Measurements from ENCODE around the gene DHX15. TPM values are rescaled to one million over a fixed set of nuclear protein-coding genes. Genes with fewer than 3 reads are reported as not detected.
A peak's percentile ranks its signal among the peaks of the same experiment; 100 is the strongest.

Gene DHX15
- total and polyA plus RNA-seq, 10 of the 15 experiments (the other 5 are each of a cell fraction or from before 2014, with no cell fraction given) = 166 to 269 (median 184) TPM

DNA sequence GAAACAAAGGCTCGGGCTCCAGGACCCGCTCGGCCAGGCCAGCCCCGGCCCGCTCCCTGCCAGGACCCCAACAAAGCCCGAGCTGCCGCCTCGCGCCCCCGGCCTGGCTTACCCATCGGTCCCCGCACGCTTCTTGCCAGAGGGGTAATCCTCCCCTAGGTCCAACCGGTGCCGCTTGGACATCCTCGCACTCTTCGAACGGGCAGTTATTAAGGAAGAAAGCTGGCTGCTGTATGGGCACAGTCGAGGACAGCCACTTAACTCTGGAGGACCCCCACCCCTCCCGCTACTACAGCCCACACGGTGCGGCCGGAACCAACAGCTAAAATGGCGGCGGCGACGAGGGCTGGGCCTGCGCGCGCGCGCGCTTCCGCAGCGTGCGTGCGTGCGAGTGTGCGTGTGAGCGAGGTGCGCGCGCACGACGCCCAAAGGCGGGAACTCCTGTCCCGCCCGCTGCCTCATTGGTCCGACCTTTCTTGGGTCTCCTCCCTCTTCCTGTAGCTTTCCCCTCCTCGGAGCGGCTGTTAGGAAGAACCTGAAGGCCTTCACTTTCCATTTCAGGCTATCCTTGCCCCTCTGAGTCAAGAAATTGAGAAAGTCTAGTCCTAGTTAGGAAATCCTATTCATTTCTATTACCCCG is at the start of gene DHX15 (continued):
- TF ChIP-seq BCL3 (IDR thresholded peaks at IDR 0.05; ENCODE audit: borderline replicate concordance, insufficient read depth, low read depth, low read length, poor library complexity, severe bottlenecking) (no peak), ZNF592 (IDR thresholded peaks at IDR 0.05) (no peak), ZZZ3 (IDR thresholded peaks at IDR 0.05; ENCODE audit: control insufficient read depth, insufficient read length, low read depth) (no peak), MEF2B (IDR thresholded peaks at IDR 0.05; ENCODE audit: partially characterized antibody, poor library complexity, severe bottlenecking) (peak; percentile 27), ZNF24 (IDR thresholded peaks at IDR 0.05) (no peak), DPF2 (IDR thresholded peaks at IDR 0.05) (no peak; the same call in 1 of the 2 replicates), PML (IDR thresholded peaks at IDR 0.05; ENCODE audit: low read length) (peak; percentile 84), TCF3 (IDR thresholded peaks at IDR 0.05; ENCODE audit: borderline replicate concordance, insufficient read depth, low read depth, low read length) (no peak), PAX5 (IDR thresholded peaks at IDR 0.05; ENCODE audit: borderline replicate concordance, low read depth, low read length) (no peak), SREBF2 (IDR thresholded peaks at IDR 0.05; ENCODE audit: low read length) (no peak), TCF7 (IDR thresholded peaks at IDR 0.05; ENCODE audit: borderline replicate concordance) (no peak), ESRRA (IDR thresholded peaks at IDR 0.05; ENCODE audit: low read length) (no peak), KLF5 (IDR thresholded peaks at IDR 0.05; ENCODE audit: partially characterized antibody) (no peak)
- TF ChIP-seq, protein P1, sequence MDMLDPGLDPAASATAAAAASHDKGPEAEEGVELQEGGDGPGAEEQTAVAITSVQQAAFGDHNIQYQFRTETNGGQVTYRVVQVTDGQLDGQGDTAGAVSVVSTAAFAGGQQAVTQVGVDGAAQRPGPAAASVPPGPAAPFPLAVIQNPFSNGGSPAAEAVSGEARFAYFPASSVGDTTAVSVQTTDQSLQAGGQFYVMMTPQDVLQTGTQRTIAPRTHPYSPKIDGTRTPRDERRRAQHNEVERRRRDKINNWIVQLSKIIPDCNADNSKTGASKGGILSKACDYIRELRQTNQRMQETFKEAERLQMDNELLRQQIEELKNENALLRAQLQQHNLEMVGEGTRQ (IDR thresholded peaks at IDR 0.05; ENCODE audit: borderline replicate concordance, low read depth, low read length) = no peak
- TF ChIP-seq, protein P2, sequence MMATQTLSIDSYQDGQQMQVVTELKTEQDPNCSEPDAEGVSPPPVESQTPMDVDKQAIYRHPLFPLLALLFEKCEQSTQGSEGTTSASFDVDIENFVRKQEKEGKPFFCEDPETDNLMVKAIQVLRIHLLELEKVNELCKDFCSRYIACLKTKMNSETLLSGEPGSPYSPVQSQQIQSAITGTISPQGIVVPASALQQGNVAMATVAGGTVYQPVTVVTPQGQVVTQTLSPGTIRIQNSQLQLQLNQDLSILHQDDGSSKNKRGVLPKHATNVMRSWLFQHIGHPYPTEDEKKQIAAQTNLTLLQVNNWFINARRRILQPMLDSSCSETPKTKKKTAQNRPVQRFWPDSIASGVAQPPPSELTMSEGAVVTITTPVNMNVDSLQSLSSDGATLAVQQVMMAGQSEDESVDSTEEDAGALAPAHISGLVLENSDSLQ (IDR thresholded peaks at IDR 0.05) = peak; percentile 58
- TF ChIP-seq, protein P3, sequence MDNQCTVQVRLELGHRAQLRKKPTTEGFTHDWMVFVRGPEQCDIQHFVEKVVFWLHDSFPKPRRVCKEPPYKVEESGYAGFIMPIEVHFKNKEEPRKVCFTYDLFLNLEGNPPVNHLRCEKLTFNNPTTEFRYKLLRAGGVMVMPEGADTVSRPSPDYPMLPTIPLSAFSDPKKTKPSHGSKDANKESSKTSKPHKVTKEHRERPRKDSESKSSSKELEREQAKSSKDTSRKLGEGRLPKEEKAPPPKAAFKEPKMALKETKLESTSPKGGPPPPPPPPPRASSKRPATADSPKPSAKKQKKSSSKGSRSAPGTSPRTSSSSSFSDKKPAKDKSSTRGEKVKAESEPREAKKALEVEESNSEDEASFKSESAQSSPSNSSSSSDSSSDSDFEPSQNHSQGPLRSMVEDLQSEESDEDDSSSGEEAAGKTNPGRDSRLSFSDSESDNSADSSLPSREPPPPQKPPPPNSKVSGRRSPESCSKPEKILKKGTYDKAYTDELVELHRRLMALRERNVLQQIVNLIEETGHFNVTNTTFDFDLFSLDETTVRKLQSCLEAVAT (IDR thresholded peaks at IDR 0.05) = no peak
- TF ChIP-seq, protein P4, sequence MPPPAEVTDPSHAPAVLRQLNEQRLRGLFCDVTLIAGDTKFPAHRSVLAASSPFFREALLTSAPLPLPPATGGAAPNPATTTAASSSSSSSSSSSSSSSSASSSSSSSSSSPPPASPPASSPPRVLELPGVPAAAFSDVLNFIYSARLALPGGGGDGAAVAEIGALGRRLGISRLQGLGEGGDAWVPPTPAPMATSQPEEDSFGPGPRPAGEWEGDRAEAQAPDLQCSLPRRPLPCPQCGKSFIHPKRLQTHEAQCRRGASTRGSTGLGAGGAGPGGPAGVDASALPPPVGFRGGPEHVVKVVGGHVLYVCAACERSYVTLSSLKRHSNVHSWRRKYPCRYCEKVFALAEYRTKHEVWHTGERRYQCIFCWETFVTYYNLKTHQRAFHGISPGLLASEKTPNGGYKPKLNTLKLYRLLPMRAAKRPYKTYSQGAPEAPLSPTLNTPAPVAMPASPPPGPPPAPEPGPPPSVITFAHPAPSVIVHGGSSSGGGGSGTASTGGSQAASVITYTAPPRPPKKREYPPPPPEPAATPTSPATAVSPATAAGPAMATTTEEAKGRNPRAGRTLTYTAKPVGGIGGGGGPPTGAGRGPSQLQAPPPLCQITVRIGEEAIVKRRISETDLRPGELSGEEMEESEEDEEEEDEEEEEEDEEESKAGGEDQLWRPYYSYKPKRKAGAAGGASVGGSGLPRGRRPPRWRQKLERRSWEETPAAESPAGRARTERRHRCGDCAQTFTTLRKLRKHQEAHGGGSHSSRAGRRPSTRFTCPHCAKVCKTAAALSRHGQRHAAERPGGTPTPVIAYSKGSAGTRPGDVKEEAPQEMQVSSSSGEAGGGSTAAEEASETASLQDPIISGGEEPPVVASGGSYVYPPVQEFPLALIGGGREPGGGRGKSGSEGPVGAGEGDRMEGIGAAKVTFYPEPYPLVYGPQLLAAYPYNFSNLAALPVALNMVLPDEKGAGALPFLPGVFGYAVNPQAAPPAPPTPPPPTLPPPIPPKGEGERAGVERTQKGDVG (CRISPR knock-in tag; IDR thresholded peaks at IDR 0.05) = no peak
